Measurements from ENCODE around the gene SV2A. TPM values are rescaled to one million over a fixed set of nuclear protein-coding genes. Genes with fewer than 3 reads are reported as not detected.
"Not testable (repeated sequence)": the region's sequence is repeated elsewhere in the genome, so short reads cannot be mapped to it uniquely, and the experiment has no call there.

The SV2A gene
- total RNA-seq, 1 donor from 2014 or later: 0.22 TPM

DNA sequence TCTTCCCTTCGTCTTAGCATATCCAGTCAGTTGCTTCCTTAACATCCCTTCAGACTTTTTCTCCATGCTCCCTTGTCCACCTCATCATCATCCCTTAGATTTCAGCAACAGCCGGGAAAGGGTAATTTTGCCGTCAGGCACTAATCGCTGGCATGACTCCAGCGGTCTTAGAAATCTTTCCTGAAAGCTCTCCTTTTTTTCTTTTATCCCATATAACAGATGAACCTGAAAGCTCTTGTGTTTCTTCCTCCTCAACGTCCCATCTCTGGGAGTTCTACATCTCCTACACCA lies 28.7 kb downstream of the SV2A start:
- intact Hi-C loops (cut with micrococcal nuclease): no loop called here
- ATAC-seq (no peak), DNase-seq (no peak)

DNA sequence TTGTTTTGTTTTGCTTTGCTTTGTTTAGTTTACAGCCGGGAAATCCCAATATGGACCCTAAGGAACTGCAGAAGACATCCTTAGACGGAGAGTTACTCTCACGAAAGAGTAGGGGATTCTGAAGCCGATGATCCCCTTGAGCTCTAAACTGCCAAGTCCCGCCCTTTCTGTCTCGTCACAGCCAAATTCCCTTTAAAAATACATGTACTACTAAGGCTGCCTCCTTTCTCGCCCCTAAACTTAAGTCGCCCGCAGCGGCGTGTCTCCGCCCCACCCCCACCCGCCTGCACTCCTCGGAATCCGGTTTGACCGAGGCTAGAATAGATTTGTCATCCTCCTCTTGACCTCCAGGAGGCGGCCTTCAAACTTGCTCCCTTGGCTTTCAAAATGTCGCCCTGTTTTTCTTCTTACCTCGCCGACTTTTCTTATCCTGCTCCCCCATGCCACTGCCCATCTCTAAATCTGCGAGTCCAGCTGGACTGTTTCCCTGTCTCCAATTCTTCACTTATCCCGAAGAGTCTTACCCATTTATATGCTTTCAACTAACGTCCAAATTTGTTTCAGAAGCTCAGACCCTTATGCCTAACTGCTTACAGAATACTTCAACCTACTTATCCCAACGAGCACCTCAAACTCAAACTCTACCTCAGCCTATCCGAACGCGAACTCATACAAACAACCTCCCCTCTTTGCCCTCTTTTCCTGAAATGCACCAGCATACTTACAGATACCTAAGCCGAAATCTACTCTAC lies 29.2 kb downstream of the SV2A start:
- intact Hi-C loops (cut with micrococcal nuclease): no loop called here
- peak; percentile 81 for DNase-seq
- peak; percentile 45 for ATAC-seq

GRCh38 chr1:149887456-149888246 lies 30.0 kb downstream of the SV2A start:
- intact Hi-C loops (cut with micrococcal nuclease): no loop called here
- peak; percentile 76 for DNase-seq
- peak; percentile 73 for ATAC-seq

- DNase-seq; intact Hi-C loops (cut with micrococcal nuclease); ATAC-seq: not testable (repeated sequence)
Measured at GRCh38 chr1:149887196-149887455, 30.5 kb downstream of the SV2A start.

GRCh38 chr1:149886396-149887195 lies 31.0 kb downstream of the SV2A start:
- intact Hi-C loops (cut with micrococcal nuclease): no loop called here
- DNase-seq (peak; percentile 79), ATAC-seq (peak; percentile 85)

DNA sequence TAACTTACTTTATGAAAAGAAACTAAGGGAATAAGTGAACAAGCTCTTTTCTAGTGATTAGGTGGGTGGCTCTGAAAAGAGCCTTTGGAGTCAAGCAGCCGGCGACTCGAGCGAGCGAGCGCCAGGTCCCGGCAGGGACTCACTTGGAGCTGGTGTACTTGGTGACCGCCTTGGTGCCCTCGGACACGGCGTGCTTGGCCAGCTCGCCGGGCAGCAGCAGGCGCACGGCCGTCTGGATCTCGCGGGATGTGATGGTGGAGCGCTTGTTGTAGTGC lies 31.6 kb downstream of the SV2A start:
- peak; percentile 3 for ATAC-seq
- DNase-seq; intact Hi-C loops (cut with micrococcal nuclease): not testable (repeated sequence)

DNA sequence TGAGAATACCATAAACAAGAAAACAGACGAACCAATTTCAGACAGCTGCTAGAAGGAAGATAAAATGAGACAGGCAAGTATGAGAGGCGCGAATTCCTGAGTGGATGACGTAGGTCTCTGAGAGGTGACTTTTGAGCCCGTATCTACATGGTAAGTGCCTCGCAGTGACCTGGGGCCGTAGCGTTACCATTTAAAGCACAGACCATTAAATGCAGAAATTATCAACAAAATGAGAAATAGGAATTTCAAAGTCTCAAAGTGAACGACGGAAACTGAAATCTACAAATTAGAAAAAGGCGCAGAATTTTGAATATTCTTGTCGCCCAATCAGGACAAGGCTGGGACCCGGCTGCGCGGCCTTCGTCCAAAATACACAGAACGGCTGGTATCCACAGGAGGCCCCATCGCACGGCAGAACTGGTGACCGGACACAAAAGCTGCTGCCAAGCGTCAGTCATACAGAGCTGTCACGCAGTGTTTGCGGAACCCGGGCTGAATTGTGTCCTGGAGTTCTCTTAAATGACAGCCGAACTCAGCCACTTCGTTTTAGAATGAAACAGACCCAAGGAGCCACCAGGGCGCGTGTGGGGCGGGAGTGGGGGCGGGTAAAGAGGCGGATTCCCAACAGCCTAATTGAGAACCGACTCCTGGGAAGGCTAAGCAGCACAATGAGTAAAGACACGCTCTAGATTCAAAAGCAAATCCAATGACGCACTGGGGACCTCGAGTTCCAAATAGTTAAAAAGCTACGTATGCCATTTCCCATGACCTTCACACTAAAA lies 32.1 kb downstream of the SV2A start:
- intact Hi-C loops (cut with micrococcal nuclease): no loop called here
- ATAC-seq (peak; percentile 69), DNase-seq (peak; percentile 89)

- intact Hi-C loops (cut with micrococcal nuclease): no loop called here
- ATAC-seq: no peak
Measured at GRCh38 chr1:149884433-149885338, 33.0 kb downstream of the SV2A start.

GRCh38 chr1:149883598-149884247 lies 33.9 kb downstream of the SV2A start:
- intact Hi-C loops (cut with micrococcal nuclease): no loop called here
- no peak for DNase-seq
- ATAC-seq: no peak

More at GRCh38 chr1:149884433-149885338, 33.0 kb downstream of the SV2A start:
- DNase-seq: no peak

- intact Hi-C loops (cut with micrococcal nuclease): no loop called here
- ATAC-seq: no peak
- DNase-seq: no peak
Measured at GRCh38 chr1:149881876-149882275, 35.8 kb downstream of the SV2A start.

- ATAC-seq (no peak), DNase-seq (no peak)
- intact Hi-C loops (cut with micrococcal nuclease): no loop called here
Measured at GRCh38 chr1:149879556-149879955, 38.1 kb downstream of the SV2A start.

DNA sequence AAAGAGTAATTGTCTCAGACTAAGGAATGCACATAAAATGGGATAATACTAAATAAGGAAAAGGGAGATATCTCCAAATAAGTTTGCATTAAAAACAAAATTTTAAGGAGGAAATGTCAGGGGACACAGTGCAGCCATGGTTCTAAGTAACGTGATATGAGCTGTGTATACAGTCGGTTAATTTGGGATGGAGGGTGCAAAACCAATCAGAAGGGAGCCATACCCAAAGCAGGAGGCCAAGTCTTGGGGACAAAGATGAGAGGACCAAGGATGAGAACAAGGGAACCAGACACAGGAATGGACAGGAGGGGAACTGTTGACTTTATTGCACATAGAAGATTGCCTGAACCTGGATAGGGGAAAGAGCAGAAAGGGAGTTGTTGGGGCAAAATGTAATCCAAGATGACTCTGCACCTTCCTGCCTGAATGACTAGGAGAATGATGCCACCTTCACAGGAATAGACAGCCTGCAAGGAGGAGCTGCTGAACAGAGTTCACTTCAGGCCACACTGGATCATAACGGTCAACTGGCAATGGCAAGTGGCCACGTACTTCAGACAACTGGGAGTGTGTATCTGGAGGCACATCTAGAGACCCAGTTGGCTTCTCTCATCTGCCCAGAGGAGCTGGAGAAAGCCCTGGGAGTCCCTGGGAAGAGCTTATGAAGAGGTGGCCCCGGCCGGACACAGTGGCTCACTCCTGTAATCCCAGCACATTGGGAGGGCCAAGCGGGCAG lies 40.3 kb downstream of the SV2A start:
- DNase-seq: no peak
- intact Hi-C loops (cut with micrococcal nuclease): no loop called here
- ATAC-seq: peak; percentile 23

GRCh38 chr1:149873060-149873459 lies 44.6 kb downstream of the SV2A start:
- DNase-seq; intact Hi-C loops (cut with micrococcal nuclease); ATAC-seq: not testable (repeated sequence)

GRCh38 chr1:149866887-149867286 lies 50.8 kb downstream of the SV2A start:
- intact Hi-C loops (cut with micrococcal nuclease); ATAC-seq; DNase-seq: not testable (repeated sequence)

- intact Hi-C loops (cut with micrococcal nuclease); DNase-seq: not testable (repeated sequence)
- ATAC-seq: peak; percentile 58
Measured at GRCh38 chr1:149861497-149862054, 56.1 kb downstream of the SV2A start.

DNA sequence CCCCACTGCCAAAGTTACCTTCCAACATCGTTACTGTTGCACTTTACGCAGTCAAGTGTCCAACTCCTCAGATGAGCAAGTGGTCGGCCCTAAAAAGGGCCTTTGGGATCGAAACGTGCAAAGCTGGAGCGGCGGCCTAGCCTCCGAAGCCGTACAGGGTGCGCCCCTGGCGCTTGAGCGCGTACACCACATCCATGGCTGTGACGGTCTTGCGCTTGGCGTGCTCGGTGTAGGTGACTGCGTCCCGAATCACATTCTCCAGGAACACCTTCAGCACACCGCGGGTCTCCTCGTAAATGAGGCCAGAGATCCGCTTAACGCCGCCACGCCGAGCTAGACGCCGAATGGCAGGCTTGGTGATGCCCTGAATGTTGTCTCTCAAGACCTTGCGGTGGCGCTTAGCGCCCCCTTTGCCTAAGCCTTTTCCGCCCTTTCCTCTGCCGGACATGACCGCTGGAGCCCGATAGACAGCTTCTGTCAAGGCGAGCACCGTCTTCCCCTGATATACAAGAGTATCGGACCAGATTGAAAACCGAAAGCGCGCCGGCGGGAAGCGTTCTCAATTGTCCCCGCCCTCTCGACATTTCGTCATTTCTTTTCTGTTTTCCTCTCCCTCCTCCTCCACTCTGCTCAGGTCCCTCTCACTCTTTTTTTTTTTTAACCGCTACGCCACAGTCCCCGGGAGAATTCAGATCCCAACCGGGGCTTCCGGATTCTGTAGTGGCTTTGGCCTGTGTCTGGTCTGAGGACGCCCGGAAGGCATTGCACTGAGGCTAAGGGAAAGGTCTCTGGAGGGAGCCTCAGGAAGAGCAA lies 56.8 kb downstream of the SV2A start:
- DNase-seq; intact Hi-C loops (cut with micrococcal nuclease): not testable (repeated sequence)
- peak; percentile 88 for ATAC-seq

Measured in left ventricle myocardium superior (tissue), 1 donor.